ENCODE results near the gene NOXO1. TPM values are rescaled to one million over a fixed set of nuclear protein-coding genes. Genes with fewer than 3 reads are reported as not detected.
"Not testable (repeated sequence)": the region's sequence is repeated elsewhere in the genome, so short reads cannot be mapped to it uniquely, and the experiment has no call there.

Gene NOXO1
- total RNA-seq, 2 donors from 2014 or later, result not detected

- Mint-ChIP-seq H3K9me3 (no peaks in the 10 kb centered on the region), H3K27ac (no peak overlapping the region), H3K36me3 (peaks cover 0 to 11% of the 10 kb centered on the region in 2 donors)
- no peak for ATAC-seq
- no peak for DNase-seq (ENCODE audit: low spot score in 2 of 2)
Observed at GRCh38 chr16:1945559-1946391, 35.5 kb downstream of the NOXO1 start.

GRCh38 chr16:1944612-1945199, 36.6 kb downstream of the NOXO1 start:
- DNase-seq (ENCODE audit: low spot score in 2 of 2) (no peak), ATAC-seq (no peak)
- H3K27ac Mint-ChIP-seq, result no peak overlapping the region
- H3K9me3 Mint-ChIP-seq, result no peaks in the 10 kb centered on the region
- H3K36me3 Mint-ChIP-seq, result peaks cover 0 to 11% of the 10 kb centered on the region in 2 donors

DNA sequence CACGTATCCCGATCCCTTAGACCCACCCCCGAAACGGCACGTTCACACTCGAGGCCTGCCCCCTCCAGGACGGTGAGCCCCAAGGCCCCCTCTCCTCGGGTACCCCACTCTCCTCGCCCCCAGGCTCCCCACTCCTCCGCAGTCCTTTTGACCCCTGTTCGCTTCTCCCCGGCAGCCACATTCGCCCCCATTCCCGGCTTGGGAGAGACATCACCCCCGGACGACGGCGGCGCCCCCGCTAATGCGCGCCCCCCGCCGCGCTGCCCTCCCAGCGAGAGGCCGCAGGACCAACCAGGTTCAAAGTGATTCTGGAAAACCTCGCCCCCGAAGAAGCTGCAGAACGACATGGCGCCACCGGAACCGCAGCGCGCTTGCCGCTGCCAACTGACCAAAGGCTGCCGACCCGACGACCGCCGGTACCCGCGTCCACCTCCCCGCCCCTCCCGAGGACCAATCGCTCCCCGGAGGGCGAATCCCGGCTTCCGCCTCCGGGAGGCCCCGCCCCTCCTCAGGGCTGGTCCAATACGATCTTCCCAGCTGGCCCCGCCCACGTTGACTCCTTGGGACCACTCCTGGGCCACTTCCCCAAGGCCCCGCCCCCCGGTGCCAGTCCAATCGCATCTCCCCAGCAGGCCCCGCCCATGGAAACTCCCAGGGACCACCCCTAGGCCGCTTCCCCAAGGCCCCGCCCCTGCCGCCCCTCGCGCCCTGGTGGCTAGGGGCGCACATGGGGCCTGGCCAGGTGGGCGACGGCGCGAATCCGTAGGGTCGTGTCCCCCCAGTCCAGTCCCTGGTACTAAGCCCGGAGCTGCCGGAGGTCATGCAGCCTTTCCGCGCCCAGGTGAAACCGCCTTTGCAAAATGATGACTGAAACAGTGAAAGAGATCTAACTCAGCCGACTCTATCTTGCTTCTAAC, 38.2 kb downstream of the NOXO1 start, which contains the start of gene MSRB1:
TSS of gene MSRB1 (minus strand) at position 390 of the 917 bp plus-strand sequence. CDS start at position 347, 43 bp downstream.
- no peaks in the 10 kb centered on the region for H3K9me3 Mint-ChIP-seq

DNA sequence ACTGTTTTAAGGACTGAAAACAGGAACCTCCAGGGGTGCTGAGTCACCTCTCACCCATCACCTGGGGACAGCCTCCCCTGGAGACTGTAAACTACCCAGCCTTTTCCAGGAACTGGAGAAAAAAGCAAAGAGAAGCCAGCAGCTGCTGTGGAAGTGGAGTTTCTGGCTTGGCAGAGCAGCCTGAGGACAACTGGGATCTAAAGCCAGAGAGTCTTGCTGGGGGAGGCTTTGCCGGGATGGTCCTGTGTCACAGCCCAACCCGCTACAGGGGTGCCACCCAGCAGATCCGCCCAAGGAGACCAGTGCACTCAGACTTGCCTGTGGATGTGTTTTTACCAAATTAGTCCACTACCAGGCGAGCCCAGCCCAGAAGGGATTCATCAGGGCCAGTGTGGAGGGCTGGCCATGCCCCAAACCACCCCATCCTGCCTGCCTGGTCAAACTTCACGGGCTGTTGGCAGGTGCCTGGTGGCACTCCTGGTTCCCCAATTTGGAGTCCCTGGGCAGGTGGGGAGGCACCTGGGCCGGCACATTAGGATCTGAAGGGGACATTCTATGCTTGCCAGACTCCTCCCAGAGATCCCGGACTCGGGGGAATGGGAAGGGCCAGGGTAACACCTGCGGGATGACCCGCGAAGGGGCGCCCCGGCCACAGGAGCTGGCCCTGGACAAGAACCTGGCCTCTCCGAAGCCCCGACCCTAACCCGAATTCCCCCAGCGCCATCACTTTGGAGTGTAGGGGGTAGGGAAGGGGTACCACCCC, 39.0 kb downstream of the NOXO1 start:
- H3K9me3 Mint-ChIP-seq, result no peaks in the 10 kb centered on the region
- DNase-seq (ENCODE audit: low spot score in 2 of 2), result no peak
- H3K36me3 Mint-ChIP-seq, result peaks cover 0 to 11% of the 10 kb centered on the region in 2 donors
- ATAC-seq, result no peak
- peak overlapping the region; percentile 84 to 90 for H3K27ac Mint-ChIP-seq

More for the DNA sequence above, 38.2 kb downstream of the NOXO1 start, which contains the start of gene MSRB1:
- Mint-ChIP-seq H3K27ac (peak within 1 kb of the TSS; percentile 90 to 95), H3K36me3 (peaks cover 0 to 11% of the 10 kb centered on the region in 2 donors)
- peak; percentile 94 to 96 for ATAC-seq
- peak; percentile 99 to 100 for DNase-seq (ENCODE audit: low spot score in 2 of 2)

DNA sequence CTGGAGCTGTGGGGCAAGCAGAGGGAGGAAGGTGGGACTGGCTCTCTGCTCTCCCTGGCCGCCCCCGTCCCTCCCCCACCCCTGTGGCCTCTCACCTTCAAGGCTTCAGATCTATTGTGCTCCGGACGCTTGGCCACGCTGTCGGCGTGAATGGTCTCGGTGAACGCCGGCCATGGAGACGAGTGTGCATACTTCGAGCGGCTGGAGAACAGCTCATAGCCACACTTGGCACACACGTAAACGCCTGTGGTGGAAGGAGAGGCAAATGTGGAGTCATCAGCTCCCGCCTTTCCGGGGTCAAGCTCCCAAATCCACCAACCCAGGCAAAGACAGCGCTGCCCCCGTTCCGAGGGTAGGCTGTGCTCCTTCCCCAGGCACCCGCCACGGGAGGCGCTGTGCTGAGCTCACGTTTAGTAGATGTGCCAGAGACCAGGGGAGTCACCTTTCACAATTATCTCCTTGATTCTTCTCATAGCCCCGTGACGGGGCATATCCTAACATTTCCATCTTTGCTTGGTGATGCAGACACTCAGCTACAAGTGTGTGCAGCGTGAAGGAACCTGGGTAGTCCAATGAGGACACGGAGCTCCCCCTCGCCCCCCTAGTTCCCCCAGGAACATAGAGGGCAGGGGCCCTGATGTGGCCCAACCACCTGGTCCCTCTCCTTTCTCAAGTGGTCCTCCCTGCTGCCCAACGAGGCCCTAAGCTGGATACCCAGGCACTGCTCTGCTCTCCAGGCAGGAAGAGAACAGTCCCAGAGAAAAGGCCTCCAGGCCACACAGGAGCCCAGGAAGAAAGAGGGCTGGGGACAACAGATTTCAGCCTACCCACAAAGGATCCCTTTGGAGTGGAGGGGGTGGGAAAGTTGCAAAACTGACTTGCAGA, 39.9 kb downstream of the NOXO1 start:
- ATAC-seq, result no peak
- DNase-seq (ENCODE audit: low spot score in 2 of 2), result no peak
- Mint-ChIP-seq H3K36me3 (peaks cover 0 to 11% of the 10 kb centered on the region in 2 donors), H3K27ac (peak overlapping the region; percentile 84 to 90), H3K9me3 (no peaks in the 10 kb centered on the region)

DNA sequence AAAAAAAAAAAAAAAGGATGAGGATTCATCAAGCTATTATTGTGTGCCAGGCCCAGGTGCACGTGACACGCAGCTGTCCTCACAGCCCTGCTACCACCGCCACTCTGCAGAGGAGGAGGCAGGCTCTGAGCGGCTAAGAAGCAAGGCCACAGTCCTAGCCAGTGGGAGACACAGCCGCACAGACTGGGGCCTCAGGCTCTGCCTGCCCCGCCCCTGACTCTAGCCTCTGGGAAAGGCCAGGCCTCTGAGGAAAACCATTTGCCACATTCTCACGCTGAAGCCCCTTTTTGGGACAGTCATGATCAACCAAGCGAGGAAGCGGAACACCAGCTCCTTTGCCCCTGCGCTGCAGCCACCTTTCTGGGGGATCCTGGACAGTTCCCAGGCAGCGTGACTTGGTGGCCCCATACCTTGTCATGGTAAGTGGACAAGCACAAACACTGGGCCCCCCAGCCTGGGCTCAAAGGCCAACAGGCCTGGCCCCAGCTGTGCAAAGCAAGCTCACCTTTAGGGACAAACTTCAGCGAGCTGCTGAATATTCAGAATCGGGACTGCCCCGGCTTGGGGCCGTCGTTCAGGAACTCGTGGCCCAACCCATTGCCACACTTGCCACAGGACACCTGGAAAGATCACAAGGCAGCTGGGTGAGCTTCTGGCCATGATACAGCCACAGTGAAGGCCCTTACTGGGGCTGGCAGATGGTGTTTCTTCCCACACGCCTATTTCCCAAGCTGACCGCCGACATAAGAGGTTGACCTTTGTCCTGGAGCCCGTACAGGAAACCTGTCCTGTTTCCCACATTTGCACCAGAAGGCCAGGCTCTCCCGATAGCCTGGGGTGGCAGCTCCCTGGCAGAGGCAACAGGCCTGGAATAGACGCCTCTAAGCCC, 40.8 kb downstream of the NOXO1 start:
- no peak for DNase-seq (ENCODE audit: low spot score in 2 of 2)
- Mint-ChIP-seq H3K36me3 (peaks cover 0 to 11% of the 10 kb centered on the region in 2 donors), H3K9me3 (no peaks in the 10 kb centered on the region), H3K27ac (no peak overlapping the region)
- ATAC-seq, result no peak

DNA sequence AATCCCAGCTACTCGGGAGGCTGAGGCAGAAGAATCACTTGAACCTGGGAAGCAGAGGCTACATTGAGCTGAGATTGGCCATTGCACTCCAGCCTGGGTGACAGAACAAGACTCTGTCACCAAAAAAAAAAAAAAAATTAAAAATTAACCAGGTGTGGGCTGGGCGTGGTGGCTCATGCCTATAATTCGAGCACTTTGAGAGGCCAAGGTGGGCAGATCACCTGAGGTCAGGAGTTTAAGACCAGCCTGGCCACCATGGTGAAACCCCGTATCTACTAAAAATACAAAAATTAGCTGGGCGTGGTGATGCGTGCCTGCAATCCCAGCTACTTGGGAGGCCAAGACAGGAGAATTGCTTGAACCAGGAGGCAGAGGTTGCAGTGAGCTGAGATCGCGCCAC, 41.4 kb downstream of the NOXO1 start:
- peaks cover 0 to 11% of the 10 kb centered on the region in 2 donors for H3K36me3 Mint-ChIP-seq
- H3K9me3 Mint-ChIP-seq; H3K27ac Mint-ChIP-seq; ATAC-seq; DNase-seq (ENCODE audit: low spot score in 2 of 2): not testable (repeated sequence)

DNA sequence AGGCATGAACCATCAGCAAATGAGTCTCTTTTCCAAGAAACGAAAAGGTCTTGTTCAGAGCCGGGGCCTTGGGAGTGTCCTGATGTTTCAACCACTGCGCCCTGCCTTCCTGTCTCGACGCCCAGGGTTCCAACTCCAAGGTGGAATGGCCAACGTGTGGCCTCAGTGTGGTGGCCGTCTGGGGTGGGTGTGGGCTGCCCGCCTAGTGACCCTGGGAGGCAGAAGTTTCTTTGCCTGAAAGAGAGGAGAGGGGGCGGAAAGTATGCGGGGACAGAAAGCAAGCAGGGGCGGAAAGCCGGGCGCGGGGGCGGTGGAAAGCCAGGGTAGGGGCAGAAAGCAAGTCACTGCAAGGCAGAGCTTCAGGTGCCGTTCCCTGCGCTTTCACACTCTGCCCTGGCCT, 42.4 kb downstream of the NOXO1 start:
- peaks cover 0 to 11% of the 10 kb centered on the region in 2 donors for H3K36me3 Mint-ChIP-seq

DNA sequence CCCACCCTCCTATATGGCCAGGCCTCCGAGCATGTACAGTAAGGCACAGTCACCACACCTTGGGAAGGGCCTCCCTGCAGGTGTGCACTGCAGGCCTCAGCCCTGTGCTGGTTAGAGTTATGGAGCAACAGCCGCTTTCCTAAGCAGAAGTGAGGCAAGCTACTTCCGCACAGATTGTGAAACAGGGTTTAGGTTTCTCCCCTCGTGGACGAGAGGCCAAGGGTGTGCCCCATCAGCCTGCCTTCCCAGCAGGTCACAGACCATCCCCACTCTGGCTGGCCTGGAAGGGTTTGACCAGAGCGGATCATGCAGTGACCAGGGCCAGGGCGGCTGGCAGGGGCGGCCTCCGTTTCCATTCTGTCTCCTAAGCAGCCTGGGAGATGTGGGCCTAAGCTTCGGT, 43.0 kb downstream of the NOXO1 start:
- Mint-ChIP-seq H3K27ac (no peak overlapping the region), H3K9me3 (no peaks in the 10 kb centered on the region)

More for the DNA sequence above, 42.4 kb downstream of the NOXO1 start:
- ATAC-seq (no peak), DNase-seq (ENCODE audit: low spot score in 2 of 2) (no peak)
- H3K9me3 Mint-ChIP-seq, result no peaks in the 10 kb centered on the region
- no peak overlapping the region for H3K27ac Mint-ChIP-seq

GRCh38 chr16:1936945-1937479, 44.3 kb downstream of the NOXO1 start:
- no peak for DNase-seq (ENCODE audit: low spot score in 2 of 2)
- H3K27ac Mint-ChIP-seq, result peak overlapping the region in 1 of 2 donors; percentile 50
- ATAC-seq, result no peak
- peaks cover 0 to 6% of the 10 kb centered on the region in 2 donors for H3K36me3 Mint-ChIP-seq
- H3K9me3 Mint-ChIP-seq, result no peaks in the 10 kb centered on the region

More for the DNA sequence above, 43.0 kb downstream of the NOXO1 start:
- no peak for ATAC-seq
- no peak for DNase-seq (ENCODE audit: low spot score in 2 of 2)
- peaks cover 0 to 11% of the 10 kb centered on the region in 2 donors for H3K36me3 Mint-ChIP-seq

DNA sequence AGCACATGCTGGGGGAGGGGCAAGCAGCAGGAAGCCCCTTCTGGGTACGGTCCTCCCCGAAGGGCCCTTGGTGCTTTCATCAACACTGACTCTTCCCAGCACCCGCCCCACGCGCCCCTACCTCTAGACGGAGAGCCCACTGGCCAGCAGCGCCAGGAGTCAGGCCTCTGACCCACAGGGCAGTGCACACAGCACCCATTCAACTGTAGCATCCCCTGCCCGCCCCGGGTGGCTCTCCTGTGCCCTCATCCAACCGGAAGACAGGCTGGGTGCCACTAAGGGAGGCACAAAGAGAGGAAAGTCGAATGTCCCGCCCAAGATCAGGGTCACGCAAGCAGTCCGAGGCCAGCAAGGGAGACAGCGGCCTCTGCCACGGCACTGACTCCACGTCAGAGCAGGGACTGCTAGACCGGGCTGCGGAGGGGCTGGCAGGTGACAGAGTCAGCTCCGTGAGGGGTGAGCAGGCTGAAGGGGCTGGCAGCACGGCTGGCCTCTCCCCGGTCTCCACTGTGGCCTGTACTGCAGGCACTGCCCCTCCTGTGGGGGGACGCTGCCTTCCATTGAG, 48.1 kb downstream of the NOXO1 start:
- ATAC-seq (no peak), DNase-seq (ENCODE audit: low spot score in 2 of 2) (no peak)
- Mint-ChIP-seq H3K9me3 (no peaks in the 10 kb centered on the region), H3K27ac (no peak overlapping the region), H3K36me3 (no peaks in the 10 kb centered on the region)

GRCh38 chr16:1932050-1933028, 48.9 kb downstream of the NOXO1 start:
- Mint-ChIP-seq H3K27ac (no peak overlapping the region), H3K36me3 (no peaks in the 10 kb centered on the region), H3K9me3 (no peaks in the 10 kb centered on the region)

DNA sequence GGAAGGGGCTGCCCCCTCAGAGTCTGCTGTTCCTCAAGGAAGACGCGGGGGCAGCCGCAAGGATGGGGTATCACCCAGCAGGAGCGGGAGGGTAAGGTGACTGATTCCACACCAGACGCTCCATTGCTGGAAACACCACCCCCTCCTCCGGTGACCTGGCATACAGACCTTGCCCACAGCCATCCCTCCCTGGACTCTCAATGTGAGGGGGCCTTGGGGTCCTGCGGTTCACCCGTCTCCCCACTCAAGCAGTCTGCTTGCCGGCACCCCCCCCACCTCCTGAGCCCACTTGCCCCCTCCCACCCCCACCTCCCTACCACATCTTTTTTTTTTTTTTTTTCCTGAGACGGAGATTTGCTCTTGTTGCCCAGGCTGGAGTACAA, 50.9 kb downstream of the NOXO1 start:
- DNase-seq (ENCODE audit: low spot score in 2 of 2) (no peak), ATAC-seq (no peak)
- Mint-ChIP-seq H3K27ac (no peak overlapping the region), H3K36me3 (no peaks in the 10 kb centered on the region), H3K9me3 (no peaks in the 10 kb centered on the region)

More at GRCh38 chr16:1932050-1933028, 48.9 kb downstream of the NOXO1 start:
- ATAC-seq (no peak), DNase-seq (ENCODE audit: low spot score in 2 of 2) (no peak)
